H1 (cell line): ENCODE results near the gene DCTN3. TPM values are rescaled to one million over a fixed set of nuclear protein-coding genes. Genes with fewer than 3 reads are reported as not detected.

Source experiments
- CTCF ChIA-PET: fragments of 300-600 bp; sonication (Branson Sonifier 250); formaldehyde crosslinking; loops from one replicate; lab custom pipeline; 2021; ENCODE audit not compliant: partially characterized antibody; lab: Charles Lee
- POLR2A ChIA-PET: fragments of 300-600 bp; sonication (Branson Sonifier 250); formaldehyde crosslinking; loops from one replicate; lab custom pipeline; 2021; ENCODE audit warnings: inconsistent platforms; ENCODE audit not compliant: partially characterized antibody; lab: Charles Lee
- DNase-seq, 2 experiments: peaks; one replicate each; pipeline versions ENCODE4 v3.0.0 to v3.0.0-alpha.2; 2010 to 2022; ENCODE audit warnings: low spot score in 2 of 2, low read depth in 1 of 2, mixed read lengths in 1 of 2
- FAIRE-seq: peaks from 2 replicates; lab custom pipeline; 2011; peaks lifted over from hg19 to GRCh38; lab: Jason Lieb, UNC
- H2AFZ ChIP-seq: 2 replicates; pipeline ENCODE4 v1.8.1; 2012; ENCODE audit warnings: low read length, inconsistent platforms
- H2AK5ac ChIP-seq: 2 replicates; pipeline ENCODE4 v1.6.1; 2013; ENCODE audit warnings: low read depth, low read length
- H2BK120ac ChIP-seq: replicated peaks from 2 replicates; pipeline ENCODE3; 2013; ENCODE audit warnings: low read depth, low read length, inconsistent platforms
- H2BK12ac ChIP-seq: 2 replicates; pipeline ENCODE4 v1.6.1; 2013; ENCODE audit warnings: low read depth, low read length
- H2BK15ac ChIP-seq: 2 replicates; pipeline ENCODE4 v1.6.1; 2013; ENCODE audit warnings: low read length
- H2BK20ac ChIP-seq: 2 replicates; pipeline ENCODE4 v1.6.1; 2013; ENCODE audit warnings: low read length
- H2BK5ac ChIP-seq: 2 replicates; pipeline ENCODE4 v1.6.1; 2013; ENCODE audit warnings: low read depth, low read length
- H3K14ac ChIP-seq: 2 replicates; pipeline ENCODE4 v1.6.1; 2013; ENCODE audit warnings: inconsistent platforms; ENCODE audit not compliant: insufficient read length
- H3K18ac ChIP-seq: 2 replicates; pipeline ENCODE4 v1.6.1; 2013; ENCODE audit warnings: low read length; ENCODE audit errors: extremely low read depth
- H3K23ac ChIP-seq: 2 replicates; pipeline ENCODE4 v1.6.1; 2013; ENCODE audit warnings: inconsistent platforms; ENCODE audit not compliant: insufficient read length
- H3K23me2 ChIP-seq: 2 replicates; pipeline ENCODE4 v1.6.1; 2013; ENCODE audit warnings: low read depth, low read length
- H3K27ac ChIP-seq: 2 replicates; pipeline ENCODE4 v1.6.1; 2011; ENCODE audit warnings: low read depth, low read length, inconsistent platforms
- H3K27me3 ChIP-seq, 4 experiments: replicated peaks in 1 of 4; 1 replicate in 1 of 4; 2 replicates in 3 of 4; pipeline versions ENCODE4 v1.6.1 to v1.8.1; 2011 to 2013; ENCODE audit warnings: low read length in 3 of 4, mild to moderate bottlenecking in 3 of 4, inconsistent platforms in 2 of 4, mixed read lengths in 2 of 4, moderate library complexity in 1 of 4; ENCODE audit not compliant: control insufficient read depth in 3 of 4, insufficient read depth in 3 of 4; ENCODE audit errors: extremely low read depth in 1 of 4
- H3K36me3 ChIP-seq, 4 experiments: 2 replicates each; pipeline versions ENCODE4 v1.6.1 to v1.8.1; 2011 to 2013; ENCODE audit warnings: mild to moderate bottlenecking in 4 of 4, low read length in 3 of 4, moderate library complexity in 2 of 4, control low read depth in 1 of 4, inconsistent platforms in 1 of 4; ENCODE audit not compliant: insufficient read depth in 4 of 4, control insufficient read depth in 2 of 4
- H3K4ac ChIP-seq: replicated peaks from 2 replicates; pipeline ENCODE3; 2013; ENCODE audit warnings: low read length, low read depth, mixed read lengths, inconsistent platforms; ENCODE audit not compliant: insufficient read length
- H3K4me1 ChIP-seq, 4 experiments: replicated peaks in 1 of 4; 1 replicate in 1 of 4; 2 replicates in 3 of 4; pipeline versions ENCODE4 v1.6.1 to v1.8.1; 2011 to 2013; ENCODE audit warnings: low read length in 3 of 4, inconsistent platforms in 2 of 4, mixed read lengths in 1 of 4; ENCODE audit not compliant: insufficient read depth in 4 of 4, control insufficient read depth in 3 of 4
- H3K4me2 ChIP-seq, 2 experiments: 2 replicates each; pipeline versions ENCODE4 v1.6.1 to v1.8.1; 2011 to 2013; ENCODE audit warnings: low read depth in 2 of 2, low read length in 2 of 2, control low read depth in 1 of 2, inconsistent platforms in 1 of 2, mild to moderate bottlenecking in 1 of 2; ENCODE audit not compliant: insufficient read depth in 1 of 2
- H3K4me3 ChIP-seq, 4 experiments: fragments of 200-600, 300-600 bp in 1 of 4; sonication (generic), shearing (Covaris generic), sonication (Bioruptor Twin) in 1 of 4; 2 replicates each; pipeline versions ENCODE4 v1.5.1 to v1.8.1; 2011 to 2016; ENCODE audit warnings: low read length in 4 of 4, low read depth in 3 of 4, control low read depth in 2 of 4, inconsistent platforms in 2 of 4, mild to moderate bottlenecking in 2 of 4, mixed read lengths in 1 of 4, moderate library complexity in 1 of 4; ENCODE audit not compliant: insufficient read depth in 2 of 4; ENCODE audit errors: extremely low read depth in 1 of 4
- H3K56ac ChIP-seq: replicated peaks from 2 replicates; pipeline ENCODE3; 2013; ENCODE audit warnings: low read depth, mild to moderate bottlenecking, mixed read lengths, low read length, inconsistent platforms; ENCODE audit not compliant: insufficient read length
- H3K79me1 ChIP-seq: 2 replicates; pipeline ENCODE4 v1.6.1; 2013; ENCODE audit warnings: low read depth, low read length, control low read depth
- H3K79me2 ChIP-seq, 2 experiments: 2 replicates each; pipeline versions ENCODE4 v1.6.1 to v1.8.1; 2012 to 2013; ENCODE audit warnings: low read length in 2 of 2, mild to moderate bottlenecking in 2 of 2, inconsistent platforms in 1 of 2; ENCODE audit not compliant: insufficient read depth in 2 of 2, control insufficient read depth in 1 of 2
- H3K9ac ChIP-seq, 4 experiments: replicated peaks in 1 of 4; 1 replicate in 1 of 4; 2 replicates in 3 of 4; pipeline versions ENCODE4 v1.6.1 to v1.8.1; 2011 to 2013; ENCODE audit warnings: low read depth in 3 of 4, low read length in 3 of 4, control low read depth in 2 of 4, mild to moderate bottlenecking in 2 of 4, moderate library complexity in 2 of 4, inconsistent platforms in 1 of 4; ENCODE audit errors: extremely low read depth in 1 of 4
- H3K9me3 ChIP-seq, 2 experiments: 2 replicates each; pipeline versions ENCODE4 v1.6.1 to v1.8.1; 2012 to 2013; ENCODE audit warnings: mild to moderate bottlenecking in 2 of 2, moderate library complexity in 2 of 2, control low read depth in 1 of 2, inconsistent platforms in 1 of 2, low read depth in 1 of 2, low read length in 1 of 2, mixed read lengths in 1 of 2; ENCODE audit not compliant: insufficient read depth in 2 of 2
- H4K20me1 ChIP-seq, 2 experiments: replicated peaks in 1 of 2; 2 replicates each; pipeline versions ENCODE3 to v1.8.1; 2011 to 2013; ENCODE audit warnings: inconsistent platforms in 2 of 2, low read length in 2 of 2, mild to moderate bottlenecking in 1 of 2; ENCODE audit not compliant: insufficient read depth in 2 of 2, control insufficient read depth in 1 of 2
- H4K5ac ChIP-seq: 2 replicates; pipeline ENCODE4 v1.6.1; 2013; ENCODE audit warnings: low read length, low read depth, mixed read lengths, inconsistent platforms; ENCODE audit not compliant: insufficient read length
- H4K8ac ChIP-seq: 2 replicates; pipeline ENCODE4 v1.8.0; 2013; ENCODE audit warnings: mild to moderate bottlenecking, moderate library complexity, low read length, inconsistent platforms; ENCODE audit not compliant: insufficient read depth; ENCODE audit errors: extremely low read depth
- H4K91ac ChIP-seq: replicated peaks from 2 replicates; pipeline ENCODE3; 2013; ENCODE audit warnings: low read length, mixed read lengths, inconsistent platforms; ENCODE audit not compliant: insufficient read length
- RBBP5 ChIP-seq: IDR thresholded peaks from 2 replicates; pipeline ENCODE4 v1.7.1; 2012; ENCODE audit warnings: low read depth, mild to moderate bottlenecking, inconsistent platforms, low read length, moderate library complexity, borderline replicate concordance
- WGBS, 2 experiments: shearing (Covaris generic) in 1 of 2; methylation state at CpG; one replicate each; pipeline versions ENCODE4 v1.1.6 to v1.1.7; 2013 to 2015; ENCODE audit warnings: low lambda C conversion rate in 2 of 2, mixed read lengths in 2 of 2, inconsistent platforms in 1 of 2, low coverage in 1 of 2, missing lambda C conversion rate in 1 of 2; ENCODE audit not compliant: insufficient replicate concordance in 2 of 2, insufficient coverage in 1 of 2, insufficient read length in 1 of 2; ENCODE audit errors: extremely low coverage in 1 of 2, missing lambda C conversion rate in 1 of 2; 5-methylcytosine and 5-hydroxymethylcytosine counted together
- polyA plus RNA-seq, 7 experiments: library from polyadenylated mRNA; depleted of rRNA in 3 of 7; stranded (reverse) in 5 of 7; unstranded in 2 of 7; fragments of >200 nt in 5 of 7; fragments of 200-250 nt in 2 of 7; gene quantifications; 1 replicate in 5 of 7; 2 replicates in 1 of 7; 4 replicates in 1 of 7; pipeline versions ENCODE4 v1.2.1 to v1.2.3, GENCODE V29; 2011 to 2013; ENCODE audit warnings: missing spikeins in 2 of 7, mixed read lengths in 2 of 7
- total RNA-seq: library from RNA; stranded (reverse); fragmentation: NEBNext Ultra II Directional; extraction: Animal tissue kit (Norgen Biotek cat#: 25700); gene quantifications from 2 replicates; pipeline ENCODE4 v1.2.1, GENCODE V29; 2021

DCTN3 gene
- total and polyA plus RNA-seq, 2 of the 8 experiments (the other 6 are each of a cell fraction or from before 2014, with no cell fraction given) = 25.6 to 39.2 TPM

DNA sequence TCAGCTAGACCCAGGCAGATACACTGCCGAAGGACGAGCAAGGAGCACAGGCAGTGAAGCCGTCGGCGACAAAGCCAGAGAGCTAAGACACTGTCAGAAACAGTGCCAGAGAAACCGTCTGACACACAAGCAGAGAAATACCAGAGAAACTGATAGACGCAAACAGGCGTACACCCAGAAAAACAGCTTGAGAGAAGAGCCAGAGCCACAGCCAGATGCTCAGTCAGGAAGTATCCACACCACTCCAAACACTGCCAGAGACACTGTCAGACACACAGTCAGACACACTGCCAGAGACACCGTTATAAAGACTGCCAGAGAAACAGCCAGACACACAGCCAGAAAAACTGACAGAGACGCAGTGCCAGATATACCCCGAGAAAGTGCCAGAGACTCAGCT lies 49.9 kb downstream of the DCTN3 start:
- no peaks in the 10 kb centered on the region for H3K9me3 ChIP-seq
- H3K36me3 ChIP-seq = no peaks in the 10 kb centered on the region
- H3K14ac ChIP-seq = no peak overlapping the region
- H2BK12ac ChIP-seq = 0 out of 2 replicates have a peak overlapping the region, but pooled peaks have one; percentile 12
- DNase-seq (no peak), FAIRE-seq (no peak)
- no peak overlapping the region for H4K91ac ChIP-seq
- H3K4me2 ChIP-seq = no peak overlapping the region
- no peak overlapping the region for H2BK5ac ChIP-seq
- H3K18ac ChIP-seq = no peak overlapping the region
- no peak overlapping the region for H3K9ac ChIP-seq
- no peak overlapping the region for H3K4ac ChIP-seq
- POLR2A ChIA-PET = interaction anchor here (1.2 to 2.2 kb wide), 5 partner anchors 9 to 76 kb away, joined by 3 to 7 read pairs (median 5); no protein-coding TSS in a partner anchor
- H2BK15ac ChIP-seq = 0 out of 2 replicates have a peak overlapping the region, but pooled peaks have one; percentile 29
- H3K4me1 ChIP-seq = peaks cover 9 to 44% (median 17%) of the 10 kb centered on the region in 4 experiments
- H2AFZ ChIP-seq = no peak overlapping the region
- no peak overlapping the region for H2BK20ac ChIP-seq
- H3K23ac ChIP-seq = no peak overlapping the region
- no peak overlapping the region for H2AK5ac ChIP-seq
- H3K23me2 ChIP-seq = no peaks in the 10 kb centered on the region
- no peak overlapping the region for H3K27ac ChIP-seq
- no peaks in the 10 kb centered on the region for H4K20me1 ChIP-seq
- CTCF ChIA-PET = interaction anchor here (0.7 to 6.3 kb wide), 21 partner anchors 8 to 78 kb away, joined by 3 to 48 read pairs (median 4); partner anchors contain the start of gene SIGMAR1
- H3K4me3 ChIP-seq = no peak overlapping the region
- no peak overlapping the region for H4K5ac ChIP-seq
- 94% methylated on average over 11 of the region's 11 CpGs; no CpG with 5 or more reads in 1 of the 2 experiments for WGBS, 2 experiments
- no peaks in the 10 kb centered on the region for H3K79me2 ChIP-seq
- H4K8ac ChIP-seq = no peak overlapping the region
- no peak overlapping the region for H2BK120ac ChIP-seq
- peaks cover 0 to 10% (median 5%) of the 10 kb centered on the region in 4 experiments; a peak in 3 of 7 replicates for H3K27me3 ChIP-seq
- no peaks in the 10 kb centered on the region for H3K79me1 ChIP-seq
- no peak overlapping the region for H3K56ac ChIP-seq
- TF ChIP-seq RBBP5 = no peak
